HL-60/S4 treated with retinoic acid at 250 ng/mL for 4 days and 3 days (cell line): Measurements from ENCODE around the gene PTPRG.

Experiments
- in situ Hi-C: fragments of 300-500 bp; cut with MboI; formaldehyde crosslinking; loops from 2 replicates; pipeline ENCODE4 v1.7.0; 2022; ENCODE audit warnings: low sequenced_read_pairs

PTPRG gene

DNA sequence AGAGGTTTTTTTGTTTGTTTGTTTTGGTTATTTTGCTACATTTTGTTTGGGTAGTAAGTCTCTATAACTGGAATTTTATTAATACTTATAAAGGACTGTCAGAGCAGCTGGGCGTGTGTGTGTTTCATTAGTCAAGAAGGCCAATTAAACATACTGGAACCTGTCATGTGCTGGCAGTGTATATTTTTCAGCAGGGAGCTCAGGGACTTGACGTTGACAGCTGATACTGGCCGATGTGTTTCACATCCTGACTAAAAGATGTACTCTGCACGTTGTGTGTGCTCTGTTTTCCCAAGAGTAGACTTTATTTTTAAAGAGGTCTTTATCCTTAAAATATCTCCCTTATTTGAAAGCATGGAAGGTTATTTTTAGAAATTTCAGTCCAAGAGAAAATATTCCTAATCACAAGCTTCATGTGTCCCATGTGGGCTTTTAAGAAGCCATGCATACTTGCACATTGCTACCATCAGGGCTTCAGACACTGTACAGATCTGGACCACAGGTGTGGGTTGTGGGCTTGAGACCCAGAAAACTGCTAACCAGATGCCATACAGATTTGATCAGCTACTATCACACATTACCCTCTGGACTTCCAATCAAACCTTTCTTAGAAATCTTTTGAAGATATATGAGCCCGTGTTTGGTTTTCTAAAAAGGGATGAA is 676.0 kb downstream of the PTPRG start:
- in situ Hi-C loops = no loop called here

DNA sequence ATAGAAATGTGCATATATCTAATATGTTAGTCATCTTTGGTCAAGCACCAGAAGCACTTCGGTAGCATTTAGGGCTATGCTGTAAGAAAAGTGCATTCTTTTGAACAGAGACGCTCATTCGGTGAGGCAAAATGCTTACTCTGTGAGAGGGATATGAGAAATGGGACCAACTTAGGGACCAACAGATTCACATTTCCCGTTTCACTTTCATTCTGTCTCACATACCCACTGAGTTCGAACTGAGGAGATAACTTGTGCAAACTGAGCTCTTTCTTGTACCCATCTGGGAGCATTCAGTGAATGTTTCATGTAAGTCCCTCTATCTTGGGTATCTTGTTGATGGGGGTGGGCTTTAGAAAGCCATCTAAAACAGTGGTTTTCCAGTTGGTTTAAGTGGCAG is 676.6 kb downstream of the PTPRG start:
- in situ Hi-C loops = no loop called here

DNA sequence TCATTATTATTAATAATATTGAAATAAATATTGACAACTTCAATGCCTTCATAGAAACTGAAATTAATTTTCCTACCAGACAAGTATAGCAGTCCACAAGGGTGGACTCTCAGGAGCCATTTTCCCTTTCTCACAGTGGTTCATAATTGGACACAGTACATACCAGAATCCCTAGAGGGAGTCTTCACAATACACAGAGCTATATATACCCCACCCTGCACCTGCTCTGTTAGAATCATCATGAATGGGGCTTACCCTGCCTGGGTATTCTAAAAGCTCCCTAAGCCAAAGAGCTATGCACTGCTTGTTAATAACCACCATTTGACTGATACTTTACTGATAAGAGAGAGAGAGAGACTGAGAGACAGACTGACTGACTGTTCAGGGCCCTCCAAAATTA is 677.1 kb downstream of the PTPRG start:
- in situ Hi-C loops = no loop called here

DNA sequence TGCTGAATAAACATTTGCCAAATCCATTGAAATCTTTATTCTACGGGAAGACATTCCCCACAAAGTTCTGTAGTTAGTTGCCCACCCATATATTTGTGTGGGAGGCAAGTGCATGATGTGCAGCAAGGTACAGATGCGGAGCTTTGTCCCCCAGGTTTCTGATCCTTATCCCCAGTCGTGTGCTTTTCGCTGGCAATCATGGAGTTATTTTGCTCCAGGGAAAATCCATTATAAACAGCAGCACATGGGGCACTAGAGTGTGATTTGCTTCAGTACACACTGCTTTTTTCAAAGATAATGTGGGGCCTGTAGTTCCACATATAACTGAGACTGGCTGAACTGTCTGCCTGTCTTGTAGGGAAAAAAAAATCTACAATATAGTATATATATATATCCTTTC is 679.9 kb downstream of the PTPRG start:
- in situ Hi-C loops = no loop called here

DNA sequence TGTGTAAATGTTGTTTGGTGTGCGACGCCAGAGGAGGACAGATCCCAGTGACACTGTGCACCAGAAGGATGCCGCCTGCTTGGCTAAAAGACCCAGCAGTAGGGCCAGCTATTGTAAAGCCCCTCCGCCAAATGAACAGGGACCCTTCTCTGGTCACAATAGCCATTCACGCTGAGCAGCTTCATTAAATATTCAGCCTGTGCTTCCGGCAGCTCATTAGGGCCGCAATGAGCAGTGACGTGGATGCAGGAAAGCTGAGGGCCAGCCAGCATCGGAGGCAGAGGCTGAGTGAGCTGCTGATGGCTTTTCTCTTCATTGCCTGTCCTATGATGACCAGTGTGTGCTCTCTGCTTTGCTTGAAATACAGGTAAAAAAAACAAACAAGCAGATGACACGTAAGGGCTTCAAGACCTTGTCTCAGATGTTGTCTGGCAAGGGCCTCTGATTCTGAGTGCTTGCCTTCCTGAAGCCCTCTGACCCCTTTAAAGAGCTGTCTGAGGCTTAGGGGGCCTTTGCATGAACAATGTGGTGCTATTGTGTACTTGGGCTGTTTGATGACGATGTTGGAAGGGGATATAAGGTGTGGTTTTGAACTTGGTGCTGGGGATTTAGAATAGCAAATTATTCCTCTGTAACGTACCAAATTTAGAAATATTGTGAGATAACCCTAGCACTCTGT is 681.6 kb downstream of the PTPRG start:
- in situ Hi-C loops = no loop called here

DNA sequence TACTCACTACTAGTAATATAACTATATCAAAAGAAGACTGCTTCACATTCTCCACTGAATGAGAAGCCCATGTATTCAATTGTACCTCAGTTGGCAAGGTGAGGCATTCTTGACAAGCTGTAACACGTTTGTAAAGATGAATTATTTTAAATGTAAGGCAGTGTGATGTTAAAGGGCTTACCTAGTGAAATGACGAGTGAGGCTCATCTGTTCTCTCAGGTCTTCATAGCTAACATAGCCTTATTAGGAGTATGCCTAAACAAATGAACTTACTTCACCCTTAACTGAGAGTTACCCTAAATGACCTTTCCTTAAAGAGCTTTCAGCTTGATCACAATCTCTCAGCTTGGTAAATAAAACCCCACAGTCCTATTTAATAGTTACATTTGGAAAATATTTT is 684.7 kb downstream of the PTPRG start:
- in situ Hi-C loops = no loop called here

DNA sequence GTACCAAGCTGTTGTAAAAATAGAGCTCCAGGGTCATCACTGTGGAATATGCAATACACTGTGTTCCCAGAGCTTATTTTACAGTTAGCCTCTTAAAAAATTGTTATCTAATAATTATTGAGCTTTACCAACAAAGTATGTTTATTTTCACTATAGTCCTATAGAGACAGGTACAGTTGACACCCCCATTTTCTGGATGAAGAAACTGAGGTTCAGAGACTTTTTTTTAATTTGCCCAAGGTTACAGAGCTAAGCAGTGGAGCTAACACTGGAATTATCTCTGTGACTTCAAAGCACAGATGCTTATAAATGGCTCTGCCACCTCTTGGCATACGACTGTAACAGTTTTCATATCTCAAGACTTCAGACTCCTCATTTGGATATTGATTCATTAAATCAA is 685.6 kb downstream of the PTPRG start:
- in situ Hi-C loops = no loop called here

DNA sequence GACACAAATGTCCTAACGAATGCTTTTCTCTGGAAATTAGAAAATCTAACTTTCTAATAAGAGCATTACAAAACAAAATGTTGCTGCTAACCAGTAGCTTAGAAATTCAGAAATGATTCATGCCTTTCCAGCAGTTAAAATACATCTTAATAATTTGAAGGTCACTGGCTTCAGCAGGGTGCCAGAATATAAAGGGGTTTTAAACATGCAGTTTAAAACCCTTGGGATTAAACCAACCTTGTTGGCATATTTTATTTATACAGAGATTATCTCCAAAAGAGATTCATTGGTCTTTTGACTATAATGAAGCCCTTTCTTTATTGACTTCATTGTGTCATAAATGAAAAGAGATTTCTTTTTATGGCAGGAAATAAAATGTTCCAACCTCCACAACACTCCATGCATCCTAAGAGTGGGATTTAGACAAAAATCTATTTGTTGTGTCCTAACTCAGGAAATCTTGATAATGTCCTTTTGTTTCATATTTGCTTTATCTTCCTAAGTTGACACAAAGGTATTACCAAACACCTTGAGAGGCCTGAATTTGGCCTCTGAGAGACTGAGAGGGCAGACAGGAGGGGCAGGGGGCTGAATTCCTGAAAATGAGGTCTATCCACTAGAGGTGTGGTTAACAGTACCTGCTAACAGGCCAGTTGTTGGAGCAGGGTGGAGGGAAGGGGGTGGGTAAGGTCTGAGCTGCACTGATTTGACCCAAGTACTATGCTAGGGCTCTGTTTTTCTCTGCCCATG is 687.5 kb downstream of the PTPRG start:
- in situ Hi-C loops = no loop called here

DNA sequence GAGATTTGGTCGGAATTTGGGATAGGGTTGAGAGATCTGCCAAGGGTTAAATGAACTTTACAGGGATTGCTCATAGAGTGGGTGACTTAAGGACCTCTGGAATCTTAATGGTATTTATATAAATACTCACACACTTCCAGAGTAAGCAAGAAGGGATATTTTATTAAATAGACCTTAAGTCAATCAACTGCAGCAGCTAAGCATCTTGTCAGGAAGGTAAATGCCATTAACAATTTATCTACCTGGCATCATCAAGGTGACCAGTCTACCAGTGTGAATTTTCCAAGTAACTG is 688.1 kb downstream of the PTPRG start:
- in situ Hi-C loops = no loop called here

DNA sequence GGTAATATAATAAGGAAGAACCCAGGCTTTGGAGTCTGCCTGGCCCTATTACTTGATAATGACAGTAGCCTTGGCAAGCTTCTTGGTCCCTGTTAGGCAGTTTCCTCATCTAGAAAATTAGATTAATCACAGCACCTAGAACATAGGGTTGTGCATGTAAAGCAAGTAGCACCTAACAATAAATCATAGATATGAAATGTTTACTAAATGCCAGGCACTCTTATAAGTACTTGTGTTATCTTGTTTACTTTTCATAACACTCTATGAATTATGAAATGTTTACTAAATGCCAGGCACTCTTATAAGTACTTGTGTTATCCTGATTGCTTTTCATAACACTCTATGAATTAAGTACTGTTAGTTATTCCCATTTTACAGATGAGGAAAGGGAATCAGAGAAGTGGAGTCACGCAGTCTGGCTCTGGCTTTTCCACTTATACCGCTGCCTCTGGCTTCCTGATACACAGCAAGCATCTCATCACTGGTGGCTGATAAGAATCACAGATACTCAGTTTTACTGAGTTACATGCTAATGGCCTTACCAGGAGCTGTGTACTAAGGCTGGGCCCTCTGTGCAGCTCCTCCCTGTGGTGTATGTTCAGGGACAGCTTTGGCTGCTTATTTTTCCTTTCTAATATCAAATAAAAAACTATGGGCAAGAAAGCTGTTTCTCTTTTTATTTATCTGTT is 688.6 kb downstream of the PTPRG start:
- in situ Hi-C loops = no loop called here

DNA sequence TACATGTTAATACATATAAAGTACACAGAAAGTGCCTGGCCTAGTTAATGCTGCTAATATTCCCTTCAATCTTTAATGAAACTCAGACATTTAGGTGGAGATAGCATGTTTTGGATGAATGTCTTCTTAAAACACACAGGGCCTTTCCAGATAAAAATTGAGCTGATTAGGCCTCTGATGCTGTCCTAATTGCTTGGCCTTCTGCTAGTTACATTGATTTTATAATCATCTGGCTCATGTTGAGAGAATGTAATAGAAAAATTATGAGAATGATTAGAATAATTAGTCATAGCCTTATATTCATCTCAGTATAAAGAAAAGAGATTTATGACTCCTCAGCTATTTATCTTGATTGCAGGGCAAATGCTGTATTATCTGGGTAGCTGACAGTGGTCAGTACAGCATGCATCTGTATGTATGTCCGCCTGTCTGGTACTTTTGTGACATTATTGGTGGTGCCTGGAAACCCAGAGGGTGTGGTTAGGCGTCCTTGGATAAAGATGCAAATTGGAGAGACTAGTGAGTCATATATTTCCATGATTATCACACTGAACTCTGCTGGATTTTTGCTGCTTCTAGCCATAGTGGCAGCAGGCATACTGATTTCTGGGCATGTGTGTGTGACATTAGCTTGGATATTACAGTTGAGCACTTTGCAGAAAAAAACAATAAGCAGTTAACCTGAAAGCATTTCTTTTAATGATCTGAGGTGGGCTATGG is 691.2 kb downstream of the PTPRG start:
- in situ Hi-C loops = no loop called here

DNA sequence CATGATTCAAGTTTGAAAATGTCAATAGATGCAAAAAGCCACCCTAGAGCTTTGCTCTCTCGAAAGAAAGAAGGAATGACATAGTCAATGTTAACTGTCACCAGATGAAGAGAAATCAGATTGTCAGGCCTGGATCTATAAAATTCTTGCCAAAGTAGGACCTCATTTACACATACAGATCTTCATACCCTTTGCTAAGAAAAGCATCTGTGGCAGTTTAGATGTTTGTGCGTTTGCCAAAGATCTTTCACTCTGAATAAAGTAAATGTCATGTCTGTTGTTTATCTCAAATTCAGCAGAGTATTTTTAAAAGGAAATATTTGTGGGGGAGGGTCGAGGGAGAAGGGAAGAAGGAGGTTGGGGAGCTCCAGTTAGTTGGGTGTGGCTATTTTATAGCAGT is 692.6 kb downstream of the PTPRG start:
- in situ Hi-C loops = no loop called here

DNA sequence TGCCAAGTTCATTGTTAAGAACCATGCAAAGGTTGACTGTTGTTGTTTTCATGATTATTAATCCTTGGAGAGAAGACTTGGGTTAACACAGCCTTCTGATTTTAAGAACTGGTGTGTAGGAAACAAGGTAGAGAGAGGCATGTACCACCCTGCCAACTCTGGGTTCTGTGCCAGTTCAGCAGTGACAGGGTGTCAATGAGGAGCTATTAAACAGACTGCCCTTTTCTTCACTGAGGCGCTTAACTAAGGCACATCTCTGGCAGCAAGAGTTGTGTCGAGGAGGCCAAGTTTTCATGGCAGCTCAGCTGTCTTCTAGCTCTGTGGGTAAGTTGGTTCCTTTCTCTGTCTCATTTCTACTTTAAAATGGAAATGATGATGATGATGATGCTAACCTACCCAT is 694.4 kb downstream of the PTPRG start:
- in situ Hi-C loops = no loop called here

DNA sequence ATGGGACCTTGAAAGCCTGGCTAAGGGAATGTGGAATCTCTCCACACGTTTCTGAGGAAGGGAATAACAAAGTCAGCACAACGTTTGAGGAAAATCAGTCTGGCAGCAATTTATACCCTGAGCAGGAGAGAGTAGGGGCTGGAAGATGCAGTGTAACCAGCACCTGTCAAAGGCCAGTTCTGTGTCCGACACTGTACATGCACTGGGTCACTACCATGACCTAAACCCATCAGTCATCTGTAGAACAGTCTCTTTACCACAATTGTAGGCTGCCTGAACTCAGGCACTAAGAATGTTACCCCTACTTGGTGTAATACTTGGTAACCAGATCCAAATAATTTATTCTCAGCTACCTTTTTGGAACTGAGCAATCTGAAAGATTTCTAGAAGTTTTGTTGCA is 698.6 kb downstream of the PTPRG start:
- in situ Hi-C loops = no loop called here

DNA sequence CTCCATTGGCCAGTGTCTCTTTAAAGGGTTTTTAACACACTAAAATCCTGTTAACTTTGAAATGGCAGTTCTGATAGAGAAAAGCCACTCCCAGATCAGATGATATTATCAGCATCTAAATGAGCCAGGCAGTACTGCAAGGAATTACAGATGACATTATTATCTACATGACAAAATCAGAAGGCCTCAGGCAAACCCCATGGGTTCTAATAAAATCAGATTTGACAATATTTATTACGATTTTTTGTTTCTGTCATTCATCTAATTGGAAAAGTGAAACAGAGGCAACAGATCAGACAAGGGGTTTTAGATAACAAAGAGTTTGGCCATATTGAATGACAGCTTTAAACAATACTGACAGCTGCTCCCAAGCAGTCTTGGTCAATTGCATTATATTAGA is 699.3 kb downstream of the PTPRG start:
- in situ Hi-C loops = no loop called here

DNA sequence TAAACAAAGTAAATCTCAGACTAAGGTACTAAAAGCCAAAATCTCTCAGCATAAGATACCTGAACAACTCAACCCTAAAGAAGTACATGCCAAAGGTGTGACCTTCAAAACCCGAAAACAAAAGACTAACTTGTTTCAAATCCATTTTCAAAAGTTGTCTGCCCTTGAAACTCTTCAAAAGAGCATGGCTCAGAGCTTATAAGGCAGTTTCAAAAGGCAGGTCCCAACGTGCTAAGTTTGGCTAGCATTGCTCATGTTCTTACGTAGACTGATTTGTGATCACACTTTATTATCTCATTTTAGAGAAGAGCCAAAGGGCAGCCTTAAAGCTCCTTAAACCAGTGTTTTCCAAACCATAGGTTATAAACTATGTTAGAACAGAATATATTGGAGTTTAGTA is 699.8 kb downstream of the PTPRG start:
- in situ Hi-C loops = no loop called here

DNA sequence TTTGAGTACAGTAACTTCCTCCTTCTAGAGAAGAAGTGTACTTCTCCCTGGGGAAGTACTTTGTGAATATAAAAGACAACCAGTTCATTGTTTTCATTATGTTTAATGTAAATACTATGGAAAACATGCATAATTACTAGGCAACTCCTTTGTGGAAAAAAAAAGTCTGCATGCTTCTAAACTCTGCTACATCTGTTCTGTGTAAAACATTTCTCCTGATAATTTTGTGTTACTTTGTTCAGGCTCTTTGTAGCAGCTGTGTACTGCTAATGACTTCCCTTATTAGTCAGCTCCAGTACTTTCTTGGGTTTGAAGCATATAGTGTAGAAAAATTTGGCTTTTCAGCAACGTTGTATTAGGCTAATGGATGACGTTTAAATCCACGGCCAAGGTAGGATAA is 700.4 kb downstream of the PTPRG start:
- in situ Hi-C loops = no loop called here

DNA sequence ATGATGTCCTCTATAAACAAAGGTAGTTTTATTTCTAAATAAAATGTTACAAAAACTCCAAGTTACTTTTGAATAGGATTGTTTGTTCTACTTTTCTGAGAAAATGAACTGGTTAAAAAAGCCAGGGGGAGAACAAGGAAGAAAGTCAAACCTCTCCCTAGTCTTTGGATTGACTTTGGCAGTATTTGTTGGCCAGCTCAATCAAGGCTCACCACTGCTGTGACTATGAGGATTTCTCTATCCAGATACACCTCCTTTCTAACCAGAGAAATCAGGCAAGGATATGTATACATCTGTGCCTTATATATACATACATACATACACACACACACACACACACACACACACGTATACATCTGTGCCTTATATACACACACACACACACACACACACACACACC is 704.2 kb downstream of the PTPRG start:
- in situ Hi-C loops = no loop called here

DNA sequence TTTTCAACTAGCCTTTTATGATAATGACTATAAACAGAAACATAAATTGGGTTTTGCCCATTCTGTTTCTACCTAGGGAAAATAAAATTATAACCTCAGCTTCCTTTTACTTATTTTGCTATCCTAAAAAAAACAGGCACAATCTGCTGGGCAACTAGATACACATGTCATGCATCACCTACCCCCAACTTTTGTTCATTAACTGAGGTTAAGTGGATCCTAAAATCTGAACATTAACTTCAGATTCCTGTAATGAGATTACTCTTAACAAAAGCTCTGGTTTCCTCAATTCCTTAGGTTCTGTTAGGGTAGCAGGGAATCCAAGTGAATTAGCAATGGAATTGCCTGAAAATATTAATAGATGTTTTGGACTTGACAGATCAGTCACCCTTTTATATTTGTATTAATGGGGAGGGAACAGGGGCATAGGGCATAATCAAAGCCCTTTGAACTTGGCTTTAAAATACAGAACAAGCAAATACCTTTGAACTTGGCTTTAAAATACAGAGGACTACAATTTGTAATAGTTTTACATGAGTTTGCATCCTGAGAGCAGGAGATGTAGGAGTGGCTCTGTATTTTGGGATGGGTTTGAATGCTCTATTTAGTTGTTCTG is 705.4 kb downstream of the PTPRG start:
- in situ Hi-C loops = no loop called here

DNA sequence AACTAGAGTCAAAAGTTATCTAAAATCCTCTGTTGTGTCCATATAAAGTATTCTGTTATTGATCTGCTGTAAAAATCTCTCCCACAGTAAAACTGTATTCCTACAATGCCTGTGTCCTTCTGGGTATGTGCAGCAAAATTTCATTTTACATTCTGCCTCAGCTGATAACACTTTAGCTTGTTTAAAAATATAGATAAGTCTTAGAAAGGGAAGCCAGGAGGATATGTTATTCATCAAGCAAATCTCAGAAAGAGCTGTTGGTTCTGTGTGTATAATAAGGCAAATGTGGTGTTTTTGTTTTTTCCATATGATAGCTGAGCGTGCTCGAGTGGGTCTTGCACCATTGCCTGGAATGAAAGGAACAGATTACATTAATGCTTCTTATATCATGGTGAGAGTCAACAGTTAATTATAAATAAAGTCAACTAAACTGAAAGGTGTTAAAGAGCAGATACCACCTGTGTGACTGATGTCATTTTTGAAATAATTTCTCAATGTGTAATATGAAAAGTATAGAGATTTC is 715.3 kb downstream of the PTPRG start:
- in situ Hi-C loops = no loop called here

DNA sequence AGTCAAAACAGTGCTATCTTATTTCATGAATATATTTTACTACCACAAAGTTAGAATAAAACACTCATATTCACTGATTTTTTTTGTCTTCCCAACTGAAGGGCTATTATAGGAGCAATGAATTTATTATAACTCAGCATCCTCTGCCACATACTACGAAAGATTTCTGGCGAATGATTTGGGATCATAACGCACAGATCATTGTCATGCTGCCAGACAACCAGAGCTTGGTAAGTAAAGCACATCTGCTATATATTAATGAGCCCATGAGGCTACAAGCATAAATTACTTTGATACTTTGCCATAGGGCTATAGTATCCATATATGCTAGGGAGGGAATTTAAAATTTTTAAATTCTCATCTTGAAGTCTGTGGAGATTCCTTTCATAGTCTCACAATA is 716.1 kb downstream of the PTPRG start:
- in situ Hi-C loops = no loop called here
